ENCODE measurements around the gene EPS15. TPM values are rescaled to one million over a fixed set of nuclear protein-coding genes. Genes with fewer than 3 reads are reported as not detected.
A peak's percentile ranks its signal among the peaks of the same experiment; 100 is the strongest.

Gene EPS15
- total and polyA plus RNA-seq, 4 donors, result 8.8 to 52.1 (median 19.1) TPM

DNA sequence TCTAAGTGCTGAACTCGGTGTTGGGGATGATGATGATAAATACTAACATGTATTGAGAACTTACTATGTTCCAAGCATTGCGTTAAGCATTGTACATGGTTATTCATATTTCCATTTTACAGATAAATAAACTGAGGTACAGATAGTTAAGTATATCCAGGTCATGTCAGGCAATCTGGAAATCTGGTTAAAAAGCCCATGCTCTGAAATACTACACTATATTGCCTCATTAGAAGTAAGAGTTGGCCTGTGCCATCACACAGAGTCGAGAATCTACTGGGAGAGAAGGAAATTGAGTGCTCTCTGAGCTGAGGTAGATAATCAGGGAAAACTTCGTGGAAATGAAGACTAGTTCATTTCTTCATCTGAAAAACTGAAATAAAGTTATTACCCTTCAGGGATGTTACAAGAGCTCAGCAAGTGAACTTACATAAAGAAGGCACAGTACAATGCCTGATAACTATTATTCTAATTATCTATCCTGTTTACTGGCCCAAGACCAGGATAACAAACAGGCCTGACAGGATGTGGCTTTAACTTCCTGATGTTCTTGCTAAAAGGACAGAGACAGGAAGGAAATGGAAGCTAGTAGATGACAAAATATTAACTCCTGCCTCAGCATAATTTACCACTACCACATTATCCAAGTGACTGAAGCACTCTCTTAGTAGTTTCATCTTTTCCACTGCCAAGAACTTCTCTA is 85.6 kb downstream of the EPS15 start:
- 80% methylated on average over 4 of the region's 4 CpGs for WGBS
- Histone ChIP-seq H3K27me3 (ENCODE audit: control insufficient read depth in 4 of 4, insufficient read depth in 4 of 4, low read length in 3 of 4) (no peaks in the 10 kb centered on the region), H3K27ac (ENCODE audit: low read depth in 1 of 2, low read length in 2 of 2) (no peak overlapping the region), H3K4me1 (ENCODE audit: control insufficient read depth in 4 of 4, insufficient read depth in 4 of 4, low read length in 3 of 4) (peaks cover 0 to 2% (median 0%) of the 10 kb centered on the region in 4 donors), H3K4me3 (ENCODE audit: low read depth in 1 of 3, low read length in 3 of 3) (no peak overlapping the region), H3K9ac (ENCODE audit: low read depth in 1 of 2, low read length in 2 of 2) (no peak overlapping the region), H3K36me3 (ENCODE audit: control insufficient read depth in 4 of 4, insufficient read depth in 3 of 4, low read depth in 1 of 4, low read length in 3 of 4) (peaks cover 0 to 7% (median 3%) of the 10 kb centered on the region in 4 donors), H3K9me3 (ENCODE audit: control insufficient read depth in 4 of 4, low read length in 3 of 4) (no peaks in the 10 kb centered on the region)
- DNase-seq (ENCODE audit: low spot score), result no peak
- no peak for TF ChIP-seq JUND (IDR thresholded peaks at IDR 0.05)
- no peak for TF ChIP-seq ATF3 (IDR thresholded peaks at IDR 0.05)
- TF ChIP-seq EGR1 (IDR thresholded peaks at IDR 0.05; ENCODE audit: low read depth in 2 of 2), result no peak
- peak; percentile 42 for TF ChIP-seq NR2F2 (IDR thresholded peaks at IDR 0.05)
- peak; percentile 7 to 9 for TF ChIP-seq RAD21 (IDR thresholded peaks at IDR 0.05)
- no peak for TF ChIP-seq GABPA (IDR thresholded peaks at IDR 0.05 in 1 of 2, conservative IDR thresholded peaks at IDR 0.05 in 1 of 2)
- TF ChIP-seq SP1 (IDR thresholded peaks at IDR 0.05), result peak; percentile 36
- peak; percentile 43 for TF ChIP-seq MAX (IDR thresholded peaks at IDR 0.05)
- TF ChIP-seq HNF4A (conservative IDR thresholded peaks at IDR 0.05), result no peak

DNA sequence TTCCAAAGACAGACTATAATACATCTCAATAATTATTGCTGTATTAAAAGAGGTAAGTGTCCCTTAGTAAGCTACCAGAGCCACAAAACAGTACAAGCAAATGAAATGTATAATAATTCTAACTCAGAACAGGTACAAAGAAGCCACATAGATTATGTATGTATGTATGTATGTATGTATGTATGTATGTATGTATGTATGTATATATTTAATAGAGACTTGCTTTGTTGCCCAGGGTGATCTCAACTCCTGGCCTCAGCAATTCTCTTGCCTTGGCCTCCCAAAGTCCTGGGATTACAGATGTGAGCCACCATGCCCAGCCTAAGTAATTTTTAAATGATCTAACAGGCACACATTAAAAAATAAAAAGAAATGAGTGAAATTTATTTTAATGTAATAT is 86.9 kb downstream of the EPS15 start:
- TF ChIP-seq YY1 (IDR thresholded peaks at IDR 0.05) (no peak), NR2F2 (IDR thresholded peaks at IDR 0.05) (no peak), CTCF (IDR thresholded peaks at IDR 0.05; ENCODE audit: low read depth, low read length, missing input control) (no peak), FOXA1 (IDR thresholded peaks at IDR 0.05) (no peak), MAX (IDR thresholded peaks at IDR 0.05) (no peak), HNF4G (IDR thresholded peaks at IDR 0.05) (no peak), ATF3 (IDR thresholded peaks at IDR 0.05) (no peak), FOXA2 (IDR thresholded peaks at IDR 0.05) (no peak), HNF4A (conservative IDR thresholded peaks at IDR 0.05) (no peak), GABPA (IDR thresholded peaks at IDR 0.05 in 1 of 2, conservative IDR thresholded peaks at IDR 0.05 in 1 of 2) (no peak)
- TF ChIP-seq, protein P1, sequence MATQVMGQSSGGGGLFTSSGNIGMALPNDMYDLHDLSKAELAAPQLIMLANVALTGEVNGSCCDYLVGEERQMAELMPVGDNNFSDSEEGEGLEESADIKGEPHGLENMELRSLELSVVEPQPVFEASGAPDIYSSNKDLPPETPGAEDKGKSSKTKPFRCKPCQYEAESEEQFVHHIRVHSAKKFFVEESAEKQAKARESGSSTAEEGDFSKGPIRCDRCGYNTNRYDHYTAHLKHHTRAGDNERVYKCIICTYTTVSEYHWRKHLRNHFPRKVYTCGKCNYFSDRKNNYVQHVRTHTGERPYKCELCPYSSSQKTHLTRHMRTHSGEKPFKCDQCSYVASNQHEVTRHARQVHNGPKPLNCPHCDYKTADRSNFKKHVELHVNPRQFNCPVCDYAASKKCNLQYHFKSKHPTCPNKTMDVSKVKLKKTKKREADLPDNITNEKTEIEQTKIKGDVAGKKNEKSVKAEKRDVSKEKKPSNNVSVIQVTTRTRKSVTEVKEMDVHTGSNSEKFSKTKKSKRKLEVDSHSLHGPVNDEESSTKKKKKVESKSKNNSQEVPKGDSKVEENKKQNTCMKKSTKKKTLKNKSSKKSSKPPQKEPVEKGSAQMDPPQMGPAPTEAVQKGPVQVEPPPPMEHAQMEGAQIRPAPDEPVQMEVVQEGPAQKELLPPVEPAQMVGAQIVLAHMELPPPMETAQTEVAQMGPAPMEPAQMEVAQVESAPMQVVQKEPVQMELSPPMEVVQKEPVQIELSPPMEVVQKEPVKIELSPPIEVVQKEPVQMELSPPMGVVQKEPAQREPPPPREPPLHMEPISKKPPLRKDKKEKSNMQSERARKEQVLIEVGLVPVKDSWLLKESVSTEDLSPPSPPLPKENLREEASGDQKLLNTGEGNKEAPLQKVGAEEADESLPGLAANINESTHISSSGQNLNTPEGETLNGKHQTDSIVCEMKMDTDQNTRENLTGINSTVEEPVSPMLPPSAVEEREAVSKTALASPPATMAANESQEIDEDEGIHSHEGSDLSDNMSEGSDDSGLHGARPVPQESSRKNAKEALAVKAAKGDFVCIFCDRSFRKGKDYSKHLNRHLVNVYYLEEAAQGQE (IDR thresholded peaks at IDR 0.05), result no peak
- Histone ChIP-seq H3K27me3 (ENCODE audit: control insufficient read depth in 4 of 4, insufficient read depth in 4 of 4, low read length in 3 of 4) (no peaks in the 10 kb centered on the region), H3K36me3 (ENCODE audit: control insufficient read depth in 4 of 4, insufficient read depth in 3 of 4, low read depth in 1 of 4, low read length in 3 of 4) (peaks cover 0 to 7% (median 5%) of the 10 kb centered on the region in 4 donors), H3K27ac (ENCODE audit: low read depth in 1 of 2, low read length in 2 of 2) (no peak overlapping the region), H3K9ac (ENCODE audit: low read depth in 1 of 2, low read length in 2 of 2) (no peak overlapping the region), H3K9me3 (ENCODE audit: control insufficient read depth in 4 of 4, low read length in 3 of 4) (no peaks in the 10 kb centered on the region), H3K4me3 (ENCODE audit: low read depth in 1 of 3, low read length in 3 of 3) (no peak overlapping the region), H3K4me1 (ENCODE audit: control insufficient read depth in 4 of 4, insufficient read depth in 4 of 4, low read length in 3 of 4) (peaks cover 0 to 2% (median 0%) of the 10 kb centered on the region in 4 donors)
- DNase-seq (ENCODE audit: low spot score), result no peak

Data from liver (tissue), 9 donors.